HEK293 (cell line): Measurements from ENCODE around the gene DGKD.

Experiments
- CTCF ChIA-PET: fragments of 350-600 bp; formaldehyde crosslinking; extraction: SDS; loops from one replicate; lab custom pipeline; 2021; ENCODE audit warnings: antibody characterized with exemption; lab: Yijun Ruan, JAX
- POLR2A ChIA-PET: fragments of 300-600 bp; formaldehyde crosslinking; extraction: SDS; loops from one replicate; lab custom pipeline; 2020; ENCODE audit warnings: antibody characterized with exemption, inconsistent platforms; lab: Yijun Ruan, JAX
- H3K27ac ChIP-seq: fragments of 200-500 bp; sonication (Bioruptor generic); 2 replicates; pipeline ENCODE4 v1.5.1; 2014; ENCODE audit warnings: low read depth, low read length, control low read depth, inconsistent platforms; ENCODE audit errors: extremely low read depth
- H3K36me3 ChIP-seq, 2 experiments: fragments of 200-500 bp in 1 of 2; sonication (Bioruptor generic) in 1 of 2; 1 replicate in 1 of 2; 2 replicates in 1 of 2; pipeline ENCODE4 v1.5.1; 2014 to 2017; ENCODE audit warnings: inconsistent platforms in 2 of 2, low read length in 2 of 2; ENCODE audit not compliant: control insufficient read depth in 2 of 2, insufficient read depth in 1 of 2
- H3K4me1 ChIP-seq: fragments of 200-500 bp; sonication (Bioruptor generic); 2 replicates; pipeline ENCODE4 v1.5.1; 2014; ENCODE audit warnings: mild to moderate bottlenecking, low read length, inconsistent platforms; ENCODE audit not compliant: control insufficient read depth, insufficient read depth
- H3K4me3 ChIP-seq: 2 replicates; pipeline ENCODE4 v1.5.1; 2011; ENCODE audit warnings: low read depth, mild to moderate bottlenecking, control low read depth, low read length, moderate library complexity
- H3K9me3 ChIP-seq: fragments of 200-500 bp; sonication (Bioruptor generic); 2 replicates; pipeline ENCODE4 v1.5.1; 2014; ENCODE audit warnings: low read depth, low read length, inconsistent platforms; ENCODE audit not compliant: control insufficient read depth, insufficient read depth
- ZNF112 ChIP-seq: fragments of 450-650 bp; formaldehyde crosslinking; IDR thresholded peaks from 2 replicates; pipeline ENCODE4 v1.5.0; 2017; ENCODE audit warnings: missing biosample characterization, missing genetic modification characterization
- ZNF114 ChIP-seq: fragments of 450-650 bp; formaldehyde crosslinking; IDR thresholded peaks from 2 replicates; pipeline ENCODE4 v1.5.0; 2017; ENCODE audit warnings: missing biosample characterization, missing genetic modification characterization
- ZNF202 ChIP-seq: fragments of 450-650 bp; formaldehyde crosslinking; IDR thresholded peaks from 2 replicates; pipeline ENCODE4 v1.5.1; 2016; ENCODE audit warnings: missing biosample characterization, missing genetic modification characterization, borderline replicate concordance
- ZNF335 ChIP-seq: fragments of 450-650 bp; formaldehyde crosslinking; conservative IDR thresholded peaks from 2 replicates; pipeline ENCODE4 v1.5.1; 2016; ENCODE audit warnings: missing biosample characterization, missing genetic modification characterization
- ZNF416 ChIP-seq: fragments of 450-650 bp; formaldehyde crosslinking; IDR thresholded peaks from 2 replicates; pipeline ENCODE4 v1.5.1; 2016; ENCODE audit warnings: missing biosample characterization, missing genetic modification characterization
- ZNF654 ChIP-seq: fragments of 450-650 bp; formaldehyde crosslinking; IDR thresholded peaks from 2 replicates; pipeline ENCODE4 v1.5.1; 2016; ENCODE audit warnings: low read depth, missing biosample characterization, missing genetic modification characterization
- TF ChIP-seq, protein P1 (sequence below): fragments of 450-650 bp; formaldehyde crosslinking; IDR thresholded peaks from 2 replicates; pipeline ENCODE4 v1.5.1; 2016; ENCODE audit warnings: missing biosample characterization, missing genetic modification characterization
- TF ChIP-seq, protein P2 (sequence below): fragments of 450-650 bp; formaldehyde crosslinking; IDR thresholded peaks from 2 replicates; pipeline ENCODE4 v1.5.1; 2017; ENCODE audit warnings: missing biosample characterization, missing genetic modification characterization
- TF ChIP-seq, protein P3 (sequence below): fragments of 450-650 bp; formaldehyde crosslinking; conservative IDR thresholded peaks from 2 replicates; pipeline ENCODE4 v1.5.1; 2016; ENCODE audit warnings: low read depth, missing biosample characterization, missing genetic modification characterization
- TF ChIP-seq, protein P4 (sequence below): fragments of 450-650 bp; formaldehyde crosslinking; conservative IDR thresholded peaks from 2 replicates; pipeline ENCODE4 v1.5.1; 2016; ENCODE audit warnings: low read depth, missing biosample characterization, missing genetic modification characterization

Gene DGKD

DNA sequence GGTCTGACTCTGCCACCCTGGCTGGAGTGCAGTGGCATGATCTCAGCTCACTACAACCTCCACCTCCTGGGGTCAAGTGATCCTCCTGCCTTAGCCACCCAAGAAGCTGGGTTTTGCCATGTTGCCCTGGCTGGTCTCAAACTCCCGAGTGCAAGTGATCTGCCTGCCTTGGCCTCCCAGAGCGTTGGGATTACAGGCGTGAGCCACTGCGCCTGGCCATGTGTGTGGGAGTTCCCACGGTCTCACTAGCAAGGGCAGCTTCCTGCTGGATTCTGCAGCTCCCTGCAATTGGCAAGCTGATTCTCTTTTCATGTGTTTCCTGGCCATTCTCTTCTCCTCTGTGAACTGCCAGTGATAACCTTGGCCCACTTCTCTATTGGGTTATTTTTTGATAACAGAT, 128.3 kb downstream of the DGKD start:
- Histone ChIP-seq H3K36me3 (peaks cover 6 to 89% of the 10 kb centered on the region in 2 experiments), H3K4me3 (no peak overlapping the region), H3K27ac (no peak overlapping the region), H3K4me1 (no peaks in the 10 kb centered on the region), H3K9me3 (no peaks in the 10 kb centered on the region)
- TF ChIP-seq ZNF112 (tag by site-specific recombination) (no peak), ZNF335 (tag by site-specific recombination) (no peak), ZNF114 (tag by site-specific recombination) (no peak)
- ChIA-PET POLR2A (no interaction called here), CTCF (interaction anchor here (0.6 kb wide), 1 partner anchor 22 kb away, joined by 4 read pairs; no protein-coding TSS in a partner anchor)

DNA sequence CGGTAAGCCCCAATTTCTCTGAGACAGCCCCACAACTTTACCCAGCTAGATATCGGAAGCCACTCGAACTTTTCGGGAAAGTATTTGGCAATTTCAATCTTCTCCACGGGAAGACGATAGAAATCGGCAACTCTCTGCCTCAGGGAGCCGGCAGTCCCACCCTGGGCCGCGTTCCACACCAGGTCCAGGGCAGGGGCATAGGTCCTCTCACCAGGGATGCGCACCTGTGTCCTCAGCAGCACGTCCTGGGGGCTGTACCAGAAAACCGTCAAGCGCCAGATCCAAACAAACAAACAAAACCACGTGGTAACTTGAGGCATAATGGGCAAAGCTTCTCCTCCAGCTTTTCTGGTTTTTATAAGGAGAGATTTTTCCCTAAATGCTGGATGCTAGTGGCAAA, 131.4 kb downstream of the DGKD start:
- TF ChIP-seq, protein P1, sequence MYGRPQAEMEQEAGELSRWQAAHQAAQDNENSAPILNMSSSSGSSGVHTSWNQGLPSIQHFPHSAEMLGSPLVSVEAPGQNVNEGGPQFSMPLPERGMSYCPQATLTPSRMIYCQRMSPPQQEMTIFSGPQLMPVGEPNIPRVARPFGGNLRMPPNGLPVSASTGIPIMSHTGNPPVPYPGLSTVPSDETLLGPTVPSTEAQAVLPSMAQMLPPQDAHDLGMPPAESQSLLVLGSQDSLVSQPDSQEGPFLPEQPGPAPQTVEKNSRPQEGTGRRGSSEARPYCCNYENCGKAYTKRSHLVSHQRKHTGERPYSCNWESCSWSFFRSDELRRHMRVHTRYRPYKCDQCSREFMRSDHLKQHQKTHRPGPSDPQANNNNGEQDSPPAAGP (tag by site-specific recombination), result no peak
- TF ChIP-seq, protein P2, sequence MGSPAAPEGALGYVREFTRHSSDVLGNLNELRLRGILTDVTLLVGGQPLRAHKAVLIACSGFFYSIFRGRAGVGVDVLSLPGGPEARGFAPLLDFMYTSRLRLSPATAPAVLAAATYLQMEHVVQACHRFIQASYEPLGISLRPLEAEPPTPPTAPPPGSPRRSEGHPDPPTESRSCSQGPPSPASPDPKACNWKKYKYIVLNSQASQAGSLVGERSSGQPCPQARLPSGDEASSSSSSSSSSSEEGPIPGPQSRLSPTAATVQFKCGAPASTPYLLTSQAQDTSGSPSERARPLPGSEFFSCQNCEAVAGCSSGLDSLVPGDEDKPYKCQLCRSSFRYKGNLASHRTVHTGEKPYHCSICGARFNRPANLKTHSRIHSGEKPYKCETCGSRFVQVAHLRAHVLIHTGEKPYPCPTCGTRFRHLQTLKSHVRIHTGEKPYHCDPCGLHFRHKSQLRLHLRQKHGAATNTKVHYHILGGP, result no peak
- TF ChIP-seq ZNF416 (tag by site-specific recombination) (no peak), ZNF654 (tag by site-specific recombination) (no peak)
- ChIA-PET CTCF (no interaction called here), POLR2A (no interaction called here)
- Histone ChIP-seq H3K9me3 (no peaks in the 10 kb centered on the region), H3K4me1 (no peaks in the 10 kb centered on the region), H3K4me3 (no peak overlapping the region), H3K36me3 (peaks cover 6 to 89% of the 10 kb centered on the region in 2 experiments), H3K27ac (no peak overlapping the region)

DNA sequence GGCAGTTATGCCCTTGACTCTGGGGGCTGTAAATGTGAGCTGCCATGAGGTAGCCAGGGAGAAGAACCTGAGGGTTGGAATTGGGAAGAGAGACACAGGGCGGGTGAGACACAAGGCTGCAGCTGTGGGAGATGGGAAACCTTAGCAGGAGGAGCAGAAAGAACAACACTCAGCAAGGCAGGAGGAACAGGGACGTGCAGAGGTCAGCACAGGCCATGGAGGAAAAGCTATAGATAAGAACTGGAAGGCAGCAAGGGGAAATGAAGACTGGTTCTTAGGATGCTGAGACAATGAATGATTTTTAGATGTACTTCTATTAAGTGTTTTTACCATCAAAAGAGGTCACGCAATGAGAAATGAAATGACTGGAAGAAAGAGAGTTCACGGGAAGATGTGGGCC, 132.1 kb downstream of the DGKD start:
- TF ChIP-seq, protein P1 (tag by site-specific recombination), result no peak
- no peak for TF ChIP-seq ZNF654 (tag by site-specific recombination)
- TF ChIP-seq, protein P3, sequence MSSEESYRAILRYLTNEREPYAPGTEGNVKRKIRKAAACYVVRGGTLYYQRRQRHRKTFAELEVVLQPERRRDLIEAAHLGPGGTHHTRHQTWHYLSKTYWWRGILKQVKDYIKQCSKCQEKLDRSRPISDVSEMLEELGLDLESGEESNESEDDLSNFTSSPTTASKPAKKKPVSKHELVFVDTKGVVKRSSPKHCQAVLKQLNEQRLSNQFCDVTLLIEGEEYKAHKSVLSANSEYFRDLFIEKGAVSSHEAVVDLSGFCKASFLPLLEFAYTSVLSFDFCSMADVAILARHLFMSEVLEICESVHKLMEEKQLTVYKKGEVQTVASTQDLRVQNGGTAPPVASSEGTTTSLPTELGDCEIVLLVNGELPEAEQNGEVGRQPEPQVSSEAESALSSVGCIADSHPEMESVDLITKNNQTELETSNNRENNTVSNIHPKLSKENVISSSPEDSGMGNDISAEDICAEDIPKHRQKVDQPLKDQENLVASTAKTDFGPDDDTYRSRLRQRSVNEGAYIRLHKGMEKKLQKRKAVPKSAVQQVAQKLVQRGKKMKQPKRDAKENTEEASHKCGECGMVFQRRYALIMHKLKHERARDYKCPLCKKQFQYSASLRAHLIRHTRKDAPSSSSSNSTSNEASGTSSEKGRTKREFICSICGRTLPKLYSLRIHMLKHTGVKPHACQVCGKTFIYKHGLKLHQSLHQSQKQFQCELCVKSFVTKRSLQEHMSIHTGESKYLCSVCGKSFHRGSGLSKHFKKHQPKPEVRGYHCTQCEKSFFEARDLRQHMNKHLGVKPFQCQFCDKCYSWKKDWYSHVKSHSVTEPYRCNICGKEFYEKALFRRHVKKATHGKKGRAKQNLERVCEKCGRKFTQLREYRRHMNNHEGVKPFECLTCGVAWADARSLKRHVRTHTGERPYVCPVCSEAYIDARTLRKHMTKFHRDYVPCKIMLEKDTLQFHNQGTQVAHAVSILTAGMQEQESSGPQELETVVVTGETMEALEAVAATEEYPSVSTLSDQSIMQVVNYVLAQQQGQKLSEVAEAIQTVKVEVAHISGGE (tag by site-specific recombination), result no peak
- no peak for TF ChIP-seq ZNF202
- TF ChIP-seq, protein P4, sequence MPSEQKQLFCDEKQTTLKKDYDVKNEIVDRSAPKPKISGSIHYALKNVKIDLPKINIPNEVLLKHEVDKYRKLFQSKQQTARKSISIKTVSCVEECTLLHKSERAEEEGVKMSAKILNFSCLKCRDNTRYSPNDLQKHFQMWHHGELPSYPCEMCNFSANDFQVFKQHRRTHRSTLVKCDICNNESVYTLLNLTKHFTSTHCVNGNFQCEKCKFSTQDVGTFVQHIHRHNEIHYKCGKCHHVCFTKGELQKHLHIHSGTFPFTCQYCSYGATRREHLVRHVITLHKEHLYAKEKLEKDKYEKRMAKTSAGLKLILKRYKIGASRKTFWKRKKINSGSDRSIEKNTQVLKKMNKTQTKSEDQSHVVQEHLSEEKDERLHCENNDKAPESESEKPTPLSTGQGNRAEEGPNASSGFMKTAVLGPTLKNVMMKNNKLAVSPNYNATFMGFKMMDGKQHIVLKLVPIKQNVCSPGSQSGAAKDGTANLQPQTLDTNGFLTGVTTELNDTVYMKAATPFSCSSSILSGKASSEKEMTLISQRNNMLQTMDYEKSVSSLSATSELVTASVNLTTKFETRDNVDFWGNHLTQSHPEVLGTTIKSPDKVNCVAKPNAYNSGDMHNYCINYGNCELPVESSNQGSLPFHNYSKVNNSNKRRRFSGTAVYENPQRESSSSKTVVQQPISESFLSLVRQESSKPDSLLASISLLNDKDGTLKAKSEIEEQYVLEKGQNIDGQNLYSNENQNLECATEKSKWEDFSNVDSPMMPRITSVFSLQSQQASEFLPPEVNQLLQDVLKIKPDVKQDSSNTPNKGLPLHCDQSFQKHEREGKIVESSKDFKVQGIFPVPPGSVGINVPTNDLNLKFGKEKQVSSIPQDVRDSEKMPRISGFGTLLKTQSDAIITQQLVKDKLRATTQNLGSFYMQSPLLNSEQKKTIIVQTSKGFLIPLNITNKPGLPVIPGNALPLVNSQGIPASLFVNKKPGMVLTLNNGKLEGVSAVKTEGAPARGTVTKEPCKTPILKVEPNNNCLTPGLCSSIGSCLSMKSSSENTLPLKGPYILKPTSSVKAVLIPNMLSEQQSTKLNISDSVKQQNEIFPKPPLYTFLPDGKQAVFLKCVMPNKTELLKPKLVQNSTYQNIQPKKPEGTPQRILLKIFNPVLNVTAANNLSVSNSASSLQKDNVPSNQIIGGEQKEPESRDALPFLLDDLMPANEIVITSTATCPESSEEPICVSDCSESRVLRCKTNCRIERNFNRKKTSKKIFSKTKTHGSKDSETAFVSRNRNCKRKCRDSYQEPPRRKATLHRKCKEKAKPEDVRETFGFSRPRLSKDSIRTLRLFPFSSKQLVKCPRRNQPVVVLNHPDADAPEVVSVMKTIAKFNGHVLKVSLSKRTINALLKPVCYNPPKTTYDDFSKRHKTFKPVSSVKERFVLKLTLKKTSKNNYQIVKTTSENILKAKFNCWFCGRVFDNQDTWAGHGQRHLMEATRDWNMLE (tag by site-specific recombination), result no peak
- TF ChIP-seq, all 188 proteins: peak for 0
- H3K9me3 ChIP-seq, result no peaks in the 10 kb centered on the region
- H3K27ac ChIP-seq, result no peak overlapping the region
- CTCF ChIA-PET, result interaction anchor here (1.4 kb wide), 1 partner anchor 226 kb away, joined by 5 read pairs; no protein-coding TSS in a partner anchor
- H3K36me3 ChIP-seq, result peaks cover 6 to 89% of the 10 kb centered on the region in 2 experiments
- H3K4me1 ChIP-seq, result no peaks in the 10 kb centered on the region
- POLR2A ChIA-PET, result no interaction called here
- no peak overlapping the region for H3K4me3 ChIP-seq
